T-helper 2 cell (primary cell): ENCODE measurements around the gene PFDN2.

ENCODE experiments used
- DNase-seq, 5 experiments: peaks; one replicate each; pipeline versions ENCODE4 v3.0.0 to v3.0.0-alpha.2; 2012 to 2022

The PFDN2 gene

GRCh38 chr1:161099090-161099802 is 18.6 kb downstream of the PFDN2 start:
- no peak for DNase-seq

- peak; percentile 38 to 91 (median 57) for DNase-seq
Observed at GRCh38 chr1:161098210-161099068, 19.4 kb downstream of the PFDN2 start, which contains the start of gene KLHDC9. Gene KLHDC9, plus strand, starts transcription at chr1:161098361. Its CDS starts 175 bp downstream, at chr1:161098536.

GRCh38 chr1:161096530-161096929 is 21.3 kb downstream of the PFDN2 start:
- DNase-seq = no peak

GRCh38 chr1:161096015-161096414 is 21.8 kb downstream of the PFDN2 start:
- DNase-seq = no peak

GRCh38 chr1:161095230-161095629 is 22.6 kb downstream of the PFDN2 start:
- no peak for DNase-seq

- DNase-seq = no peak
Observed at GRCh38 chr1:161094481-161094880, 23.4 kb downstream of the PFDN2 start.

GRCh38 chr1:161092621-161093028 is 25.2 kb downstream of the PFDN2 start:
- peak in 1 of 5 experiments; percentile 24 for DNase-seq

GRCh38 chr1:161091796-161092507 is 25.9 kb downstream of the PFDN2 start:
- no peak for DNase-seq

GRCh38 chr1:161091093-161091492 is 26.7 kb downstream of the PFDN2 start:
- DNase-seq = no peak

- DNase-seq = no peak
Observed at GRCh38 chr1:161090617-161091016, 27.2 kb downstream of the PFDN2 start.

GRCh38 chr1:161089938-161090337 is 27.9 kb downstream of the PFDN2 start:
- DNase-seq = no peak

GRCh38 chr1:161089251-161089924 is 28.4 kb downstream of the PFDN2 start, which contains the start of gene NECTIN4:
Gene NECTIN4, minus strand, starts transcription at chr1:161089558. Its CDS starts 262 bp downstream, at chr1:161089296.
- DNase-seq = no peak

GRCh38 chr1:161088587-161089110 is 29.2 kb downstream of the PFDN2 start:
- no peak for DNase-seq

GRCh38 chr1:161086457-161086856 is 31.4 kb downstream of the PFDN2 start:
- no peak for DNase-seq

GRCh38 chr1:161085165-161085564 is 32.7 kb downstream of the PFDN2 start:
- no peak for DNase-seq

GRCh38 chr1:161084597-161084988 is 33.2 kb downstream of the PFDN2 start:
- DNase-seq = no peak

GRCh38 chr1:161083748-161084596 is 33.9 kb downstream of the PFDN2 start:
- DNase-seq = no peak

- DNase-seq = no peak
Observed at GRCh38 chr1:161082996-161083747, 34.7 kb downstream of the PFDN2 start.

- DNase-seq = no peak
Observed at GRCh38 chr1:161082483-161082882, 35.4 kb downstream of the PFDN2 start.

GRCh38 chr1:161081519-161081918 is 36.3 kb downstream of the PFDN2 start:
- no peak for DNase-seq
